CD8-positive, alpha-beta memory T cell (primary cell): Measurements from ENCODE around the gene SLC25A29. TPM values are rescaled to one million over a fixed set of nuclear protein-coding genes. Genes with fewer than 3 reads are reported as not detected.

ENCODE experiments used
- CTCF ChIA-PET: fragments of 350-600 bp; sonication (Branson Sonifier 250); formaldehyde crosslinking; loops from one replicate; lab custom pipeline; 2021; ENCODE audit warnings: antibody characterized with exemption; lab: Charles Lee
- POLR2A ChIA-PET: fragments of 350-600 bp; sonication (Branson Sonifier 250); formaldehyde crosslinking; loops from one replicate; lab custom pipeline; 2021; ENCODE audit warnings: antibody characterized with exemption; lab: Charles Lee
- DNase-seq, 5 donors: peaks; one replicate each; pipeline versions ENCODE4 v3.0.0 to v3.0.0-alpha.2; 2020 to 2022; ENCODE audit warnings: mixed read lengths in 1 of 5
- H3K27ac ChIP-seq: one replicate; pipeline ENCODE4 v1.7.0; 2013; ENCODE audit warnings: low read depth, mild to moderate bottlenecking, low read length, moderate library complexity
- H3K27me3 ChIP-seq: 2 replicates; pipeline ENCODE4 v1.7.0; 2013; ENCODE audit warnings: low read length, mild to moderate bottlenecking; ENCODE audit not compliant: insufficient read depth, poor library complexity, severe bottlenecking
- H3K36me3 ChIP-seq: 2 replicates; pipeline ENCODE4 v1.7.0; 2013; ENCODE audit warnings: mild to moderate bottlenecking, low read length, moderate library complexity; ENCODE audit not compliant: insufficient read depth
- H3K4me1 ChIP-seq: 2 replicates; pipeline ENCODE4 v1.7.0; 2013; ENCODE audit warnings: mild to moderate bottlenecking, low read length, moderate library complexity; ENCODE audit not compliant: insufficient read depth
- H3K4me3 ChIP-seq: 2 replicates; pipeline ENCODE4 v1.7.0; 2013; ENCODE audit warnings: mild to moderate bottlenecking, low read length
- H3K9me3 ChIP-seq: 2 replicates; pipeline ENCODE4 v1.7.0; 2013; ENCODE audit warnings: mild to moderate bottlenecking, low read length
- H3K27ac Mint-ChIP-seq, 8 donors: one replicate each; pipeline ENCODE4 v1.8.0; 2020 to 2021; ENCODE audit warnings: mixed read lengths in 8 of 8, mild to moderate bottlenecking in 6 of 8, inconsistent platforms in 3 of 8, moderate library complexity in 3 of 8
- H3K27me3 Mint-ChIP-seq, 2 donors: one replicate each; pipeline ENCODE4 v1.8.0; 2020 to 2021; ENCODE audit warnings: mixed read lengths in 2 of 2, mild to moderate bottlenecking in 1 of 2, moderate library complexity in 1 of 2
- H3K36me3 Mint-ChIP-seq, 3 donors: one replicate each; pipeline ENCODE4 v1.8.0; 2020 to 2021; ENCODE audit warnings: mixed read lengths in 3 of 3, inconsistent platforms in 1 of 3, mild to moderate bottlenecking in 1 of 3
- H3K4me1 Mint-ChIP-seq, 3 donors: one replicate each; pipeline ENCODE4 v1.8.0; 2020 to 2021; ENCODE audit warnings: mixed read lengths in 3 of 3, inconsistent platforms in 1 of 3, mild to moderate bottlenecking in 1 of 3
- H3K4me3 Mint-ChIP-seq, 7 donors: one replicate each; pipeline ENCODE4 v1.8.0; 2020 to 2021; ENCODE audit warnings: mixed read lengths in 7 of 7, mild to moderate bottlenecking in 6 of 7, moderate library complexity in 4 of 7, inconsistent platforms in 2 of 7
- H3K9me3 Mint-ChIP-seq, 5 donors: one replicate each; pipeline ENCODE4 v1.8.0; 2020 to 2022; ENCODE audit warnings: mixed read lengths in 5 of 5, mild to moderate bottlenecking in 3 of 5, moderate library complexity in 2 of 5, inconsistent platforms in 1 of 5
- polyA plus RNA-seq: library from polyadenylated mRNA; unstranded; fragments of 300-500 nt; fragmentation: Illumina TruSeq; gene quantifications from one replicate; pipeline ENCODE4 v1.2.3, GENCODE V29; 2021
- total RNA-seq, 2 experiments: library from RNA; stranded (reverse); gene quantifications; one replicate each; pipeline ENCODE4 v1.2.3, GENCODE V29; 2021

The SLC25A29 gene
- total and polyA plus RNA-seq, 3 experiments from 2014 or later: 7.0 to 10.5 (median 10.4) TPM

DNA sequence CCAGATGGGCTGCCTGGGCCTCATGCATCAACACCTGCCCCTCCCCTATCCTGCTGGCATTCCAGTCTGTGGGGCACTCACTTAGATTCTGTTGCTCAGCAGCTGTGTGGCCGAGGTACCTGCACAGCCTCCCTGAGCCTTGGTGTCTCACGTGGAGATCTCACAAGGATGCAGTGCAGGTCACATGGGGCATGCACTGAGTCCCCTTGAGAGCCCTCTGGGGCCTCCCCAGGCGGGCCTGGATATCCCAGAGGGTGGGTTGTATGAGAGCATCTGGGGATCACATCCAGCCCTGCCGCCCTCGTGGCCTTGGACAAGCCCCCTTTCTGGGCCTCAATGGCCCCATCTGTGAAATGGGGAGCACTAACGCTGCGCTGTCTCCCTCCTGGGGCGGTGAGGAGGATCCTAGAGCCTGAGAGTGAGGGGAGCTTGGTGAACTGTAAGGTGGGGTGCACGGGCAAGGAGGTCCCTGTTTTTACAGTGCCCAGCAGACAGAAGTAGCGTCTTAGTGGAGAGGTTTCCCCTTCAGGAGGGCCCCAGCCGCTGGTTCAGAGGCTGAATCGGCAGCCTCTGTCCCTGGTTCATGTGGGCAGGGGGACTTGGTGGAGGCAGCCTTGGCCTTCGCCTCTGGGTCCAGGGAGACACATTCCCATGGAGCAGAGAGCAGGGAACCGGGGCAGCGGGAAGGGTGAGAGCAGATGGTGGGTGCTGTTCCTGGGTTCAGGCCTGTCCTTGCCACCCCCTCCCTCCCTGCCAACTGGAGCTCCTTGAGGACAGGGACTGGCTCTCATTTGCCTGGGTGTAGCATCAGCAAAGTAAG lies 16.1 kb upstream of the SLC25A29 start:
- Mint-ChIP-seq H3K4me3 (no peak overlapping the region), H3K4me1 (peaks cover 3 to 5% (median 4%) of the 10 kb centered on the region in 3 donors), H3K36me3 (no peaks in the 10 kb centered on the region), H3K9me3 (no peaks in the 10 kb centered on the region), H3K27me3 (peaks cover 0 to 3% of the 10 kb centered on the region in 2 donors), H3K27ac (no peak overlapping the region)
- no peak for DNase-seq
- ChIA-PET POLR2A (no interaction called here), CTCF (no interaction called here)
- no peak overlapping the region for H3K27ac ChIP-seq
- no peak overlapping the region for H3K4me3 ChIP-seq
- no peaks in the 10 kb centered on the region for H3K27me3 ChIP-seq
- H3K36me3 ChIP-seq: no peaks in the 10 kb centered on the region
- H3K4me1 ChIP-seq: no peaks in the 10 kb centered on the region
- H3K9me3 ChIP-seq: no peaks in the 10 kb centered on the region

DNA sequence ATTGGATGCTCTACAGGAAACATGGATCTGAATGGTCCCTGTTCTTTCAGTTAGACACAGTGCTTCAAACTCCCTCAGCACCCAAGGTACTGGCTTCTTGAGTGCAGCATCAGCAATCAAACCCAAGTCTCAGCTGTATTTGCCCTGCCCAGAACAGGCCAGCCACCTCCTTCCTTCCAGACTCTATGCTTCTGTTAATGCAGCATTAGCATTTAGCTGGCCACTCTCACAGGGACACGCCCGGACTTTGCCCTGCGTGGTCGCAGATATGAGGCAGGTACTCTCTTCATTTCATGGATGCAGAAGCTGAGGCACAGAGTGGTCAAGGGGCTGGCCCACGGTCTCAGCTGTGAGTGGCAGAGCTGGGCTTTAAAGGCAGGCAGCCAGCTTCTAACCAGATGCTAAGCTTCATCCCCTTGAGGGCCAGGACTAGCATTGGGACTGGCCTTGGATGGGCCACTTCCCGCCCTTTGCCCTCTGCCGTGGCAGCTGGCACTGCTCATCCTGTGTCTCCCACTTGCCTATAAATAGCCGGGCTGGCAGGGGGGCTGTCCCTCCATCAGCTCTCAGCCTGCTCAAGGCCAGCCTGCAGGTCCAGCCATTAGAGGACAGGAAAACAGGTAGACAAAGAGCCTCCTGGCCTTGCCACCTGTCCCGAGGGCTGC lies 15.4 kb upstream of the SLC25A29 start:
- CTCF ChIA-PET: no interaction called here
- no peak overlapping the region for H3K4me3 Mint-ChIP-seq

DNA sequence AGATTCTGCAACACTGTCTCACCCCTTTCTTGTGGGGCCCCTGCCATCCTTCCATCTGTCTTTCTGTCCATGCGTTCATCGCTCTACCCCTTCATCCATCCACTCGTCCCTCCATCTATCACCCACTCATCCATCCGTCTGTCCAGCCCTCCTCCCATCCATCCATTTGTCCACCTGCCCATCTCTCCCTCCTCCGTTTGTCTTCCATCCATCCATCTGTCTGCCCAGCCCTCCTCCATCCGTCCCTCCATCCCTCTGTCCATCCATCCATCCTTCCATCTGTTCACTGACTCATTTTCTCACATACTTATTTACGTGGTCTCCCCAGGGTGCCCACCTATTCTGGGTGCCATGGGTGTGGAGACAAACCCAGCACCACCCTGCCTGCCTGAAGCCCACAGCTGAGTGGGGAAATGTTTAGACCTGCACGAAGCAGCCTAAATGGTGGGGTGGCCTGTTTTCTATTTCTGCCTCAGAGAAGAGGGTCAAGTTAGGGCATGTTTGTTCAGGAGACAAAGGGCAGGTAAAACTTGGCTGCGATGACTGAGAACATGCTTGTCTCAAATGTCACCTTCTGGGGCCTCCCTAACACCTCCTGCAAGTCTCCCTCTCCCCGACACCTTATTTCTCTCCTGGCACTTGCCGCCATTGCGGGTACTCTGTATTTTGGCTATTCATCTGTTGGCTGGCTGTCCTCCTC lies 14.1 kb upstream of the SLC25A29 start:
- Mint-ChIP-seq H3K9me3 (no peaks in the 10 kb centered on the region), H3K27me3 (peaks cover 0 to 3% of the 10 kb centered on the region in 2 donors), H3K36me3 (no peaks in the 10 kb centered on the region), H3K4me3 (peak overlapping the region in 1 of 7 donors; percentile 62), H3K27ac (no peak overlapping the region), H3K4me1 (peaks cover 3 to 5% (median 4%) of the 10 kb centered on the region in 3 donors)
- DNase-seq: no peak
- Histone ChIP-seq H3K4me1 (no peaks in the 10 kb centered on the region), H3K9me3 (no peaks in the 10 kb centered on the region), H3K27me3 (no peaks in the 10 kb centered on the region), H3K36me3 (no peaks in the 10 kb centered on the region), H3K4me3 (no peak overlapping the region), H3K27ac (no peak overlapping the region)
- ChIA-PET CTCF (no interaction called here), POLR2A (no interaction called here)

More for the DNA sequence above, 15.4 kb upstream of the SLC25A29 start:
- Histone ChIP-seq H3K36me3 (no peaks in the 10 kb centered on the region), H3K27me3 (no peaks in the 10 kb centered on the region), H3K4me3 (no peak overlapping the region), H3K9me3 (no peaks in the 10 kb centered on the region), H3K4me1 (no peaks in the 10 kb centered on the region), H3K27ac (no peak overlapping the region)
- DNase-seq: no peak
- POLR2A ChIA-PET: no interaction called here
- Mint-ChIP-seq H3K36me3 (no peaks in the 10 kb centered on the region), H3K4me1 (peaks cover 3 to 5% (median 4%) of the 10 kb centered on the region in 3 donors), H3K27me3 (peaks cover 0 to 3% of the 10 kb centered on the region in 2 donors), H3K9me3 (no peaks in the 10 kb centered on the region), H3K27ac (no peak overlapping the region)

DNA sequence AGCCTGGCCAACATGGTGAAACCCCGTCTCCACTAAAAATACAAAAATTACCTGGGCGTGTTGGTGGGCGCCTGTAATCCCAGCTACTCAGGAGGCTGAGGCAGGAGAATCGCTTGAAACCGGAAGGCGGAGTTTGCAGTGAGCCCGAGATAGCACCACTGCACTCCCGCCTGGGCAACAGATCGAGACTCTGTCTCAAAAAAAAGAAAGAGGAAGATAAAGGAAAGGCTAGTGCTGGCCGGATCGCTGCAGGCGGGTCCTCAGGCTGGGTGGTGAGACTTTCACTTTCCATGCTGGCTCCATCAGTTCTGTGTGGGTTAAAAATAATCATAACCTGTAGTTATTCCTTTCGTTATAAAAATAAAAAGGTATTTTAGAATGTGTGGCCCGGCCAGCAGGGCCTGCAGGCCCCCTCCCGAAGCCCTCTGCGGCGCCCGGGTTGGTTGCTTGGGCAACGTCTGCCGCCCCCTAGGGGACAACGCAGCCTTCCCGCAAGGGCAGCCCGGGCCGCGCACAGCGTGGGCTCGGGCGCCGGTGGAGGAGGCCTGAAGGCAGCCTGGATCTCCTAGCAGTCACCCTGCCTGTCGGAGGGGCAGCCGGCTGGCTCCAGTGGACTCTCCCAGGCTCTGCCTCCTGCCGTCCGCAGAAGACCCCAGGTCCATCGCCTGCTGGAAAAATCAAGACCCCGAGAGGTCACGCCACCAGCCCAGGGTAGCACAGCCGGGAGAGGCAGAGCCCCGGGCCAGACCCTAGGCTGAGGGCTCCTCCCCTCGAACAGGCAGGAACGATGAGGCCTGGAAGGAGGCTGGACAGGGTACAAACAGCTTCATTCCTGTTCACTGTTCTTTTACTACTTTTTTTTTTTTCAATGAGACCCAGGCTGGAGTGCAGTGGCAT lies 11.9 kb upstream of the SLC25A29 start:
- Histone ChIP-seq H3K27me3 (no peaks in the 10 kb centered on the region), H3K27ac (no peak overlapping the region), H3K4me3 (peak overlapping the region; percentile 14), H3K36me3 (no peaks in the 10 kb centered on the region), H3K9me3 (no peaks in the 10 kb centered on the region), H3K4me1 (no peaks in the 10 kb centered on the region)
- CTCF ChIA-PET: interaction anchor here (0.7 to 0.8 kb wide), 4 partner anchors 17 to 35 kb away, joined by 3 read pairs; no protein-coding TSS in a partner anchor
- DNase-seq: peak; percentile 52 to 76 (median 62)
- POLR2A ChIA-PET: no interaction called here
- Mint-ChIP-seq H3K27me3 (peaks cover 0 to 3% of the 10 kb centered on the region in 2 donors), H3K4me1 (peaks cover 3 to 5% (median 4%) of the 10 kb centered on the region in 3 donors), H3K4me3 (peak overlapping the region; percentile 66 to 75 (median 72)), H3K36me3 (no peaks in the 10 kb centered on the region), H3K9me3 (no peaks in the 10 kb centered on the region), H3K27ac (no peak overlapping the region)

DNA sequence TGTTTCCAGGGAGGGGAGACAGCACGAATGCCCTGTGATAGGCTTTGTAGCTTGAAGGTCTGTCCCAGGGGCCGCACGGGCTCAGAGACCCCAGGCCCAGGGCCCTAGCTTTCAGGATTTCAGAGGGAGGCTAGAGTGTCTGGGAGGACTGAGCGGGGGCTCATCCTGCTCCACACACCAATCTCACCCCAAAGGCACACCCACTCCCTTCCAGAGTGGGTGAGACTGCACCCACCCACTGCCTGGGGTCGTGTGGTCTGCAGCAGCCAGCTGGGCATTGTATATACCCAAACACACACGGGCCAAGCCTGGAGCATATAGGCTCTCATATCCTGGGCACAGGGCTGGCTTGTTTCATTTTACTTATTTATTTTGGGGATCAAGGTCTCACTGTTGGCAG lies 11.1 kb upstream of the SLC25A29 start:
- DNase-seq: no peak
- peak overlapping the region in 6 of 7 donors; percentile 66 to 74 (median 67) for H3K4me3 Mint-ChIP-seq
- ChIA-PET POLR2A (no interaction called here), CTCF (interaction anchor here (0.8 to 1.0 kb wide), 2 partner anchors 34 to 77 kb away, joined by 3 read pairs; no protein-coding TSS in a partner anchor)
- no peak overlapping the region for H3K27ac Mint-ChIP-seq
- peaks cover 0 to 3% of the 10 kb centered on the region in 2 donors for H3K27me3 Mint-ChIP-seq
- Histone ChIP-seq H3K4me3 (no peak overlapping the region), H3K4me1 (no peaks in the 10 kb centered on the region), H3K9me3 (no peaks in the 10 kb centered on the region), H3K27me3 (no peaks in the 10 kb centered on the region), H3K36me3 (no peaks in the 10 kb centered on the region), H3K27ac (no peak overlapping the region)
- H3K4me1 Mint-ChIP-seq: peaks cover 8 to 9% (median 9%) of the 10 kb centered on the region in 3 donors
- no peaks in the 10 kb centered on the region for H3K36me3 Mint-ChIP-seq
- no peaks in the 10 kb centered on the region for H3K9me3 Mint-ChIP-seq

DNA sequence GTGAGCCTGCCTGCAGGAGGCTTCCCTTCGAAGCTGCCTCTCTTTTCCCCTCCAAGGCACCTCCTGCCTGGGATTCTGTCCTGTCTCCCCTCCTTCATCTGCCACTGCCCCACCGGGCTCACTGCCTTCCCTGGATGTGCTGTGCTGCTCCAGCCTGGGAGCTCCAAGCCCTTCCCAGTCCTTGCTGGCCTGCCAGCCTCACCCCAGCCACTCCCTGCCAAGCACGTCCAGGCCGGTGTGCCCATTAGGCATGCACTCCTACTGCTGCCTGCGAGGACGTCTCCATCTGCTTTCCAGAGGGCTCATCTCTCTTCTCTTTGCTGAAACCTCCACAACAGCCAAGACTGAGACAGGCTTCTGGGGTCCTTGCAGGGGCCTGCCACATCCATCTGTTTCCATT lies 8.5 kb upstream of the SLC25A29 start:
- DNase-seq: no peak
- Mint-ChIP-seq H3K36me3 (no peaks in the 10 kb centered on the region), H3K27me3 (no peaks in the 10 kb centered on the region), H3K4me3 (no peak overlapping the region), H3K4me1 (peaks cover 9 to 17% (median 16%) of the 10 kb centered on the region in 3 donors), H3K27ac (peak overlapping the region in 1 of 8 donors; percentile 15), H3K9me3 (no peaks in the 10 kb centered on the region)
- Histone ChIP-seq H3K27me3 (no peaks in the 10 kb centered on the region), H3K4me3 (no peak overlapping the region), H3K36me3 (no peaks in the 10 kb centered on the region), H3K27ac (no peak overlapping the region), H3K9me3 (no peaks in the 10 kb centered on the region), H3K4me1 (no peaks in the 10 kb centered on the region)
- CTCF ChIA-PET: interaction anchor here (2.0 kb wide), 1 partner anchor 29 kb away, joined by 8 read pairs; no protein-coding TSS in a partner anchor
- POLR2A ChIA-PET: no interaction called here

DNA sequence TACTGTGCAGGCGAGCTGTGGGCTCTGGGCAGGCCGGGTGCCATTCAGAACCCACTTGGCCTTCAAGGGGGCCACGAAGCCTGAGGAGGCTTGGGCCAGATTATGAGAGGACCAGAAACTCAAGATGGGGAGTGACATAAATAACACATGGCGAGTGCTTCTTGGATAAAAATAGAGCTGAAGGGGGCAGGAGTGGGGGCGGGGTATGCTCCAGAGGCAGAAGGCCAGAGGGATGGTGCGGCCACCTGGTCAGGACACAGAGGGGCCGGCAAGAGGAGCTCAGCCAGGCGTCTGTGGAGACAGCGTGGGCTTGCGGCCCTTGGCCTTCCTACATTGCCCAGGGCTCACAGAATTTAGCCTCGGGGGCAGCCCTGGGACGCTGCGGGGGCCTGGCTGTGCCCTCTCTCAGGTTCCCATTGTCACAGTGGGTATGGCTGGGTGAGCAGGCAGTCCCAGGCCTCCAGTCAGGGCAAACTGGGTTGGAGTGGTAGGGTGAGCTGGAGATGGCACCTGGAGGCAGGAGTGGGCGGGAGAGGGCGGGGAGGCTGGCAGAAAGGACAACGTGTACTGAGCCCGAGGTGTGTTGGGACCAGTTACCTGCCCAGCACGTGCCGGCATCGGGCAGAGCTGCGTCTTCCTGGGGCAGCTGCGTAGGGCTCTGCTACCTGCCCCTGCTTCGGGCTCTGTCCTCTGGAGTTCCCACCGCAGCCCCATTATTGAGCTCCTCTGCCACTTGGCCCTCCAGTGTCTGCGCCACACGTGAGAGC lies 7.4 kb upstream of the SLC25A29 start:
- H3K27me3 Mint-ChIP-seq: no peaks in the 10 kb centered on the region
- Histone ChIP-seq H3K27ac (no peak overlapping the region), H3K9me3 (no peaks in the 10 kb centered on the region), H3K36me3 (no peaks in the 10 kb centered on the region), H3K27me3 (no peaks in the 10 kb centered on the region), H3K4me3 (no peak overlapping the region), H3K4me1 (no peaks in the 10 kb centered on the region)
- ChIA-PET POLR2A (no interaction called here), CTCF (interaction anchor here (2.0 kb wide), 1 partner anchor 28 kb away, joined by 8 read pairs; no protein-coding TSS in a partner anchor)
- H3K36me3 Mint-ChIP-seq: no peaks in the 10 kb centered on the region
- H3K9me3 Mint-ChIP-seq: no peaks in the 10 kb centered on the region
- H3K4me1 Mint-ChIP-seq: peaks cover 8 to 16% (median 12%) of the 10 kb centered on the region in 3 donors
- H3K4me3 Mint-ChIP-seq: no peak overlapping the region
- DNase-seq: no peak
- H3K27ac Mint-ChIP-seq: no peak overlapping the region
